B cell (primary cell): ENCODE results near the gene RTN4RL2.

ENCODE experiments used
- CTCF ChIP-seq: fragments of 200-600 bp; IDR thresholded peaks from one replicate; pipeline ENCODE4 v1.8.0; 2022; ENCODE audit warnings: antibody characterized with exemption, mild to moderate bottlenecking
- EZH2 ChIP-seq: IDR thresholded peaks from 2 replicates; pipeline ENCODE4 v1.6.1; 2012; ENCODE audit warnings: borderline replicate concordance, low read depth, mild to moderate bottlenecking, moderate library complexity, low read length; ENCODE audit not compliant: insufficient read depth, poor library complexity, severe bottlenecking

GRCh38 chr11:57429946-57430345 is 30.4 kb upstream of the RTN4RL2 start:
- no peak for TF ChIP-seq CTCF
- TF ChIP-seq EZH2: no peak
